GM12873 (cell line): ENCODE measurements around the gene THAP10.

Source experiments
- TF ChIP-seq, protein P1 (sequence below): IDR thresholded peaks from 2 replicates; pipeline ENCODE4 v1.5.1; 2012; ENCODE audit warnings: low read depth, mild to moderate bottlenecking, moderate library complexity, low read length, control low read depth; ENCODE audit not compliant: insufficient read depth; ENCODE audit errors: missing control alignments

THAP10 gene

DNA sequence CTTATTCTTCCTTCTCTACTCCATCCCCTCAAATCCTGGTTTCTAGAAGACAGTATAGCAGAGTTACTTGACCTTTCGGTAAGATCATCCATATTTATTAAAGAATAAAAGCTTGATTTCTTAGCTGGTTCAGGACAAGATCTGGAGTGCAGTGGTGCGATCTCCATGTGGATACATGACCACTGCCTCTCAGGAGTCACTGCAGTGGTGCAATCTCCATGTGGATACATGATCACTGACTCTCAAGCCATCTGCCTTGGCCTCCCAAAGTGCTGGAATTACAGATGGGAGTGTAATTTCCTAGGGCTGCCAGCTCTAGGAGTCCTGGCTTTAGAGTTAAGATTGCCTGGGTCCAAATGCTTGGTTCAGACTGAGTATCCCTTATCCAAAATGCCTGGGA is 54.8 kb downstream of the THAP10 start:
- TF ChIP-seq, protein P1, sequence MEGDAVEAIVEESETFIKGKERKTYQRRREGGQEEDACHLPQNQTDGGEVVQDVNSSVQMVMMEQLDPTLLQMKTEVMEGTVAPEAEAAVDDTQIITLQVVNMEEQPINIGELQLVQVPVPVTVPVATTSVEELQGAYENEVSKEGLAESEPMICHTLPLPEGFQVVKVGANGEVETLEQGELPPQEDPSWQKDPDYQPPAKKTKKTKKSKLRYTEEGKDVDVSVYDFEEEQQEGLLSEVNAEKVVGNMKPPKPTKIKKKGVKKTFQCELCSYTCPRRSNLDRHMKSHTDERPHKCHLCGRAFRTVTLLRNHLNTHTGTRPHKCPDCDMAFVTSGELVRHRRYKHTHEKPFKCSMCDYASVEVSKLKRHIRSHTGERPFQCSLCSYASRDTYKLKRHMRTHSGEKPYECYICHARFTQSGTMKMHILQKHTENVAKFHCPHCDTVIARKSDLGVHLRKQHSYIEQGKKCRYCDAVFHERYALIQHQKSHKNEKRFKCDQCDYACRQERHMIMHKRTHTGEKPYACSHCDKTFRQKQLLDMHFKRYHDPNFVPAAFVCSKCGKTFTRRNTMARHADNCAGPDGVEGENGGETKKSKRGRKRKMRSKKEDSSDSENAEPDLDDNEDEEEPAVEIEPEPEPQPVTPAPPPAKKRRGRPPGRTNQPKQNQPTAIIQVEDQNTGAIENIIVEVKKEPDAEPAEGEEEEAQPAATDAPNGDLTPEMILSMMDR: no peak

DNA sequence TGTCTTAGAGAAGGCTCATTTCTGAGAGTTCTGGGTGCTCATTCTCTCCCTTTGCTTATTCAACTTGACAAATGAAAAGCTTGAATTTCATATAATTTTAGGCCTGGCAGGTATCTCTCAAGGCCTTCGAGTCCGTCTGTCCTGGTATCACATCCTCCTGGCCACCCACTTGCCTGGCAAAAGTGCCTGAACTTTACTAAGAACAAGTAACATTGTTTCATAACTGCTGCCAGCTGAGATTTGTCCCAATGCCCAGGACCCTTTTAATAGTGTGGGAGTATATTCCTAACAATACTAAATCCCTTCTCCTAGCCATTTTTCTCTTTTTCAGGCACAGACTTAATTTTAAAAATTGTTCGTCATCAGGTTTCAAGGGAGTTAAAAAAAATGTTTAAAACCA is 56.4 kb downstream of the THAP10 start:
- TF ChIP-seq, protein P1: no peak

DNA sequence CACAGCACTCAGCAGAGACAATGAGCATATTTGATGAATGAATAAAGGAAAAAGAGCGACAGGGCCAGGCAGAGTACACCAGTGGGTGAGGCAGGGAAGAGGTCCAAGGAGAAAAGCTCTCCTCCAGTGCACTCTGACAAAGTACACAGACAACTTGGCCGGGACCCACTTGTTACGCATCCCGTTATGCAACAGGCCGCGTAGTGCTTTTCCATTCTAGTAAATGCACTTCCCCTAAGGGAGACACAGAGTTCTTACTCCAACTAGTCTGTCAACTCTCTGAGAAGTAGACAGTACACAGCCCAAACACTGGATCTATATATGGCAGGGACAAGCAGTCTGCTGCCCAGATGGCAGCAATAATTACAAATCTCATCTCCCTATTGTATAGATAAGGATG is 56.8 kb downstream of the THAP10 start:
- TF ChIP-seq, protein P1: no peak

DNA sequence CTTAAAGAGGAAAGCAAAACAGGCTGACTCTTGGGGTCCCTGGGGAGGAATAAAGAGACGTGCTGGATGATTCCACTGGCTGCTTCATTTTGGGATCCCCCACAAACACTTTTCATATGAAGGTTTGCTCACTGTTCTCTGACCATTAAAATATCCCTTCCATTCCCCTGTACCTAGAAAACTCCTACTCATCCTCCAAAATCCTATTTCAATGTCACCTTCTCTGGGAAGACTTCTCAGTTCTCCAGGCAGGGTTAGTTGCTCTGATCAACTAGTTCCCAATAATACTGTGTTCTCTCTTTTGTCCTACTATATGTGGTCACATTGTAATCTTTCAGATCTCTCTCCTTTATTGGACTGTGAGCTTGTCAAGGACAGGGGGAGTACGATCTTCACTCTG is 57.2 kb downstream of the THAP10 start:
- TF ChIP-seq, protein P1: no peak

DNA sequence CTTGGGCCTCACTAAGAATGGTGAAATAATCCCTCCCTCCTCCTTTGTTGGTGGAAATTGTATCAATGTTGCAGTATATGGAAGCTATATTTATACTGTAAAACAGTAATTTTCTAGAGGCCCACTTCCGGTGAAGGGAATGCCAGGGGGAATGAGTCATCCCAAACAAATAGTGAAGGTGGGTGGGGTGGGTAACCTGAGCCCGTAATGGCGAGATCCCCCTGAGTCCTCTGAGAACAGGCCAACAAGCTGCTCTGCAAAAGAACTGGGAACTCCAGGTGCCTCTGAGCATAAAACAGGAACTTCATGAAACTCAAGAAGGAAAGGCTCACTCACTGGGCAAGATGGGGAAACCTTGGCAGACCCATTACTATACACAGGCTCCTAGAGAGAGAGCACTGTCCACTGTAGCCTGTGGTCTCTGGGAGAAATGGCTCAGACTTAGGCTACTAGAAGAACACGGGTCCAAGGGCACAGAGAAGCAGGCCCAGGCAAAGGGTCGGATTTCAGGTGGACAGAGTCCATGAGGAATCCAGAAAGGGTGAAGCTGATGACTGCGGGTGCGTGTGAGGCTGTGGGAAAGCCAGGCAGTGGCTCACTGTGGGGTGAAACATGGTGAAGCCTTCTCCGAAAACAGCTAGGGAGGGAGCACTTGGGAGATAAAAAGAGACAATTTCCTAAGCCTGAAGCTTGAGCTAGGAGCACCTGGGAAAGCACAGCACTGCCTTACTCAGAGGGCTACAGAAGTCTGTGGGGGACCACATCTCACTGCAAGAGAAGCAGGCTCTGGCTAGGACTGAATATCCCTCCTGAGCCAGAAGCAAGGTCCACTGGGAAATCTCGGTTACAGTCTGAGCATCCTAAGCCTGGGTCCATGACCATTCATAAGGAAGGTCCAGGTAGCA is 58.1 kb downstream of the THAP10 start:
- TF ChIP-seq, protein P1: no peak

DNA sequence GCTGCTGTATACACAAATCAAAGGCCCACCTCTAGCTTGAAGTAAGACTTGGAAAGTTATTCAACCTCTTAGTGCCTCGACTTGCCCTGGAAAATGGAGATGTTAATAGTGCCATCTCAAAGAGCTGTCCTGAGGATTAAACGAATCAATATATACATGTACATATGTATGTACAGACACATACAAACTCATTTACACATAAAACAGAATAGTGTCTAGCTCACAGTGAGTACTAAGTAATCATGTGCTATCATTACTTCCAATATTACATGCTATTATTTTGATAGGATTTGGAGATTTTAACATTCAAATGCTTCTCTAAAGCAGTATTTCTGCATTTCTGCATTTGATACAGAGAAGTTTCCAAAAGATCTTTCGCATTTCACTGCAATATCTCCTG is 58.8 kb downstream of the THAP10 start:
- TF ChIP-seq, protein P1: no peak

DNA sequence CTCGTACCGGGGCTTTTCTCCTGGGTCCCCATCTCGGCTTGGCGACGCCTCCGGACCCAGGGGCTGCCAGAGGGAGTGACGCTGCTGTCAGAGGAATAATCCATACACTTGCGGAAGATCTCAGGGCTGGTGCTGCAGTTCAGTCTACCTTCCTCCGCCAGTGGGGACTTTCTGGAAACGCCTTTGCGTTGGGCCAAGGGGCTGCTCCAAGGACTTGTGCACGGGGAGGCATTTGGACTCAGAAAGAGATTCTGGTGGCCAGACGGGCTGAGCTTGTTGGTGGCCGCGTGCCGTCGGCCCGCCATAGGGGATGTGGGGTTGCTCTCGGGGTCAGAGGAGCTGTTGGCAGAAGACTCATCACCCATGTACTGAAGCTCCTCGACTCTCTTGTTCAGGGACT is 60.1 kb downstream of the THAP10 start:
- TF ChIP-seq, protein P1: no peak
